H1 (cell line): Measurements from ENCODE around the gene ELP1. TPM values are rescaled to one million over a fixed set of nuclear protein-coding genes. Genes with fewer than 3 reads are reported as not detected.

Source experiments
- CTCF ChIA-PET: fragments of 300-600 bp; sonication (Branson Sonifier 250); formaldehyde crosslinking; loops from one replicate; lab custom pipeline; 2021; ENCODE audit not compliant: partially characterized antibody; lab: Charles Lee
- POLR2A ChIA-PET: fragments of 300-600 bp; sonication (Branson Sonifier 250); formaldehyde crosslinking; loops from one replicate; lab custom pipeline; 2021; ENCODE audit warnings: inconsistent platforms; ENCODE audit not compliant: partially characterized antibody; lab: Charles Lee
- DNase-seq, 2 experiments: peaks; one replicate each; pipeline versions ENCODE4 v3.0.0 to v3.0.0-alpha.2; 2010 to 2022; ENCODE audit warnings: low spot score in 2 of 2, low read depth in 1 of 2, mixed read lengths in 1 of 2
- FAIRE-seq: peaks from 2 replicates; lab custom pipeline; 2011; peaks lifted over from hg19 to GRCh38; lab: Jason Lieb, UNC
- H2AFZ ChIP-seq: 2 replicates; pipeline ENCODE4 v1.8.1; 2012; ENCODE audit warnings: low read length, inconsistent platforms
- H2AK5ac ChIP-seq: 2 replicates; pipeline ENCODE4 v1.6.1; 2013; ENCODE audit warnings: low read depth, low read length
- H2BK120ac ChIP-seq: replicated peaks from 2 replicates; pipeline ENCODE3; 2013; ENCODE audit warnings: low read depth, low read length, inconsistent platforms
- H2BK12ac ChIP-seq: 2 replicates; pipeline ENCODE4 v1.6.1; 2013; ENCODE audit warnings: low read depth, low read length
- H2BK15ac ChIP-seq: 2 replicates; pipeline ENCODE4 v1.6.1; 2013; ENCODE audit warnings: low read length
- H2BK20ac ChIP-seq: 2 replicates; pipeline ENCODE4 v1.6.1; 2013; ENCODE audit warnings: low read length
- H2BK5ac ChIP-seq: 2 replicates; pipeline ENCODE4 v1.6.1; 2013; ENCODE audit warnings: low read depth, low read length
- H3K14ac ChIP-seq: 2 replicates; pipeline ENCODE4 v1.6.1; 2013; ENCODE audit warnings: inconsistent platforms; ENCODE audit not compliant: insufficient read length
- H3K18ac ChIP-seq: 2 replicates; pipeline ENCODE4 v1.6.1; 2013; ENCODE audit warnings: low read length; ENCODE audit errors: extremely low read depth
- H3K23ac ChIP-seq: 2 replicates; pipeline ENCODE4 v1.6.1; 2013; ENCODE audit warnings: inconsistent platforms; ENCODE audit not compliant: insufficient read length
- H3K23me2 ChIP-seq: 2 replicates; pipeline ENCODE4 v1.6.1; 2013; ENCODE audit warnings: low read depth, low read length
- H3K27ac ChIP-seq: 2 replicates; pipeline ENCODE4 v1.6.1; 2011; ENCODE audit warnings: low read depth, low read length, inconsistent platforms
- H3K27me3 ChIP-seq, 4 experiments: replicated peaks in 1 of 4; 1 replicate in 1 of 4; 2 replicates in 3 of 4; pipeline versions ENCODE4 v1.6.1 to v1.8.1; 2011 to 2013; ENCODE audit warnings: low read length in 3 of 4, mild to moderate bottlenecking in 3 of 4, inconsistent platforms in 2 of 4, mixed read lengths in 2 of 4, moderate library complexity in 1 of 4; ENCODE audit not compliant: control insufficient read depth in 3 of 4, insufficient read depth in 3 of 4; ENCODE audit errors: extremely low read depth in 1 of 4
- H3K36me3 ChIP-seq, 4 experiments: 2 replicates each; pipeline versions ENCODE4 v1.6.1 to v1.8.1; 2011 to 2013; ENCODE audit warnings: mild to moderate bottlenecking in 4 of 4, low read length in 3 of 4, moderate library complexity in 2 of 4, control low read depth in 1 of 4, inconsistent platforms in 1 of 4; ENCODE audit not compliant: insufficient read depth in 4 of 4, control insufficient read depth in 2 of 4
- H3K4ac ChIP-seq: replicated peaks from 2 replicates; pipeline ENCODE3; 2013; ENCODE audit warnings: low read length, low read depth, mixed read lengths, inconsistent platforms; ENCODE audit not compliant: insufficient read length
- H3K4me1 ChIP-seq, 4 experiments: replicated peaks in 1 of 4; 1 replicate in 1 of 4; 2 replicates in 3 of 4; pipeline versions ENCODE4 v1.6.1 to v1.8.1; 2011 to 2013; ENCODE audit warnings: low read length in 3 of 4, inconsistent platforms in 2 of 4, mixed read lengths in 1 of 4; ENCODE audit not compliant: insufficient read depth in 4 of 4, control insufficient read depth in 3 of 4
- H3K4me2 ChIP-seq, 2 experiments: 2 replicates each; pipeline versions ENCODE4 v1.6.1 to v1.8.1; 2011 to 2013; ENCODE audit warnings: low read depth in 2 of 2, low read length in 2 of 2, control low read depth in 1 of 2, inconsistent platforms in 1 of 2, mild to moderate bottlenecking in 1 of 2; ENCODE audit not compliant: insufficient read depth in 1 of 2
- H3K4me3 ChIP-seq, 4 experiments: fragments of 200-600, 300-600 bp in 1 of 4; sonication (generic), shearing (Covaris generic), sonication (Bioruptor Twin) in 1 of 4; 2 replicates each; pipeline versions ENCODE4 v1.5.1 to v1.8.1; 2011 to 2016; ENCODE audit warnings: low read length in 4 of 4, low read depth in 3 of 4, control low read depth in 2 of 4, inconsistent platforms in 2 of 4, mild to moderate bottlenecking in 2 of 4, mixed read lengths in 1 of 4, moderate library complexity in 1 of 4; ENCODE audit not compliant: insufficient read depth in 2 of 4; ENCODE audit errors: extremely low read depth in 1 of 4
- H3K56ac ChIP-seq: replicated peaks from 2 replicates; pipeline ENCODE3; 2013; ENCODE audit warnings: low read depth, mild to moderate bottlenecking, mixed read lengths, low read length, inconsistent platforms; ENCODE audit not compliant: insufficient read length
- H3K79me1 ChIP-seq: 2 replicates; pipeline ENCODE4 v1.6.1; 2013; ENCODE audit warnings: low read depth, low read length, control low read depth
- H3K79me2 ChIP-seq, 2 experiments: 2 replicates each; pipeline versions ENCODE4 v1.6.1 to v1.8.1; 2012 to 2013; ENCODE audit warnings: low read length in 2 of 2, mild to moderate bottlenecking in 2 of 2, inconsistent platforms in 1 of 2; ENCODE audit not compliant: insufficient read depth in 2 of 2, control insufficient read depth in 1 of 2
- H3K9ac ChIP-seq, 4 experiments: replicated peaks in 1 of 4; 1 replicate in 1 of 4; 2 replicates in 3 of 4; pipeline versions ENCODE4 v1.6.1 to v1.8.1; 2011 to 2013; ENCODE audit warnings: low read depth in 3 of 4, low read length in 3 of 4, control low read depth in 2 of 4, mild to moderate bottlenecking in 2 of 4, moderate library complexity in 2 of 4, inconsistent platforms in 1 of 4; ENCODE audit errors: extremely low read depth in 1 of 4
- H3K9me3 ChIP-seq, 2 experiments: 2 replicates each; pipeline versions ENCODE4 v1.6.1 to v1.8.1; 2012 to 2013; ENCODE audit warnings: mild to moderate bottlenecking in 2 of 2, moderate library complexity in 2 of 2, control low read depth in 1 of 2, inconsistent platforms in 1 of 2, low read depth in 1 of 2, low read length in 1 of 2, mixed read lengths in 1 of 2; ENCODE audit not compliant: insufficient read depth in 2 of 2
- H4K20me1 ChIP-seq, 2 experiments: replicated peaks in 1 of 2; 2 replicates each; pipeline versions ENCODE3 to v1.8.1; 2011 to 2013; ENCODE audit warnings: inconsistent platforms in 2 of 2, low read length in 2 of 2, mild to moderate bottlenecking in 1 of 2; ENCODE audit not compliant: insufficient read depth in 2 of 2, control insufficient read depth in 1 of 2
- H4K5ac ChIP-seq: 2 replicates; pipeline ENCODE4 v1.6.1; 2013; ENCODE audit warnings: low read length, low read depth, mixed read lengths, inconsistent platforms; ENCODE audit not compliant: insufficient read length
- H4K8ac ChIP-seq: 2 replicates; pipeline ENCODE4 v1.8.0; 2013; ENCODE audit warnings: mild to moderate bottlenecking, moderate library complexity, low read length, inconsistent platforms; ENCODE audit not compliant: insufficient read depth; ENCODE audit errors: extremely low read depth
- H4K91ac ChIP-seq: replicated peaks from 2 replicates; pipeline ENCODE3; 2013; ENCODE audit warnings: low read length, mixed read lengths, inconsistent platforms; ENCODE audit not compliant: insufficient read length
- BCL11A ChIP-seq, 2 experiments: IDR thresholded peaks; one replicate each; pipeline ENCODE4 v1.6.1; 2011; ENCODE audit warnings: low read depth in 2 of 2, low read length in 2 of 2, mild to moderate bottlenecking in 2 of 2
- EZH2 ChIP-seq: fragments of 200-600 bp; sonication (generic); IDR thresholded peaks from 2 replicates; pipeline ENCODE4 v1.7.1; 2012; ENCODE audit warnings: low read depth, mild to moderate bottlenecking, moderate library complexity, low read length, inconsistent platforms; ENCODE audit not compliant: severe bottlenecking
- HDAC6 ChIP-seq: IDR thresholded peaks from one replicate; pipeline ENCODE4 v1.7.1; 2012; ENCODE audit warnings: low read depth, mild to moderate bottlenecking, inconsistent platforms, low read length, moderate library complexity
- KDM4A ChIP-seq: IDR thresholded peaks from one replicate; pipeline ENCODE4 v1.7.1; 2012; ENCODE audit warnings: low read depth, mild to moderate bottlenecking, moderate library complexity, low read length, inconsistent platforms; ENCODE audit not compliant: severe bottlenecking
- NRF1 ChIP-seq: IDR thresholded peaks from 2 replicates; pipeline ENCODE4 v1.6.1; 2011; ENCODE audit warnings: mild to moderate bottlenecking, low read depth, low read length, improper control_type of control experiment
- POLR2A ChIP-seq, 2 experiments: IDR thresholded peaks; 1 replicate in 1 of 2; 2 replicates in 1 of 2; pipeline ENCODE4 v1.6.1; 2011; ENCODE audit warnings: low read depth in 2 of 2, low read length in 2 of 2, mild to moderate bottlenecking in 2 of 2; ENCODE audit errors: control extremely low read depth in 1 of 2
- POU5F1 ChIP-seq: IDR thresholded peaks from 2 replicates; pipeline ENCODE4 v1.6.1; 2011; ENCODE audit warnings: low read depth, mild to moderate bottlenecking, low read length, moderate library complexity
- SUZ12 ChIP-seq: fragments of 200-600 bp; sonication (generic); IDR thresholded peaks from 2 replicates; pipeline ENCODE4 v1.6.1; 2012; ENCODE audit warnings: mild to moderate bottlenecking, inconsistent platforms, low read length, moderate library complexity, mixed read lengths
- TEAD4 ChIP-seq: IDR thresholded peaks from 2 replicates; pipeline ENCODE4 v1.6.1; 2012; ENCODE audit warnings: low read depth, low read length, inconsistent platforms, mixed read lengths
- WGBS, 2 experiments: shearing (Covaris generic) in 1 of 2; methylation state at CpG; one replicate each; pipeline versions ENCODE4 v1.1.6 to v1.1.7; 2013 to 2015; ENCODE audit warnings: low lambda C conversion rate in 2 of 2, mixed read lengths in 2 of 2, inconsistent platforms in 1 of 2, low coverage in 1 of 2, missing lambda C conversion rate in 1 of 2; ENCODE audit not compliant: insufficient replicate concordance in 2 of 2, insufficient coverage in 1 of 2, insufficient read length in 1 of 2; ENCODE audit errors: extremely low coverage in 1 of 2, missing lambda C conversion rate in 1 of 2; 5-methylcytosine and 5-hydroxymethylcytosine counted together
- polyA plus RNA-seq, 7 experiments: library from polyadenylated mRNA; depleted of rRNA in 3 of 7; stranded (reverse) in 5 of 7; unstranded in 2 of 7; fragments of >200 nt in 5 of 7; fragments of 200-250 nt in 2 of 7; gene quantifications; 1 replicate in 5 of 7; 2 replicates in 1 of 7; 4 replicates in 1 of 7; pipeline versions ENCODE4 v1.2.1 to v1.2.3, GENCODE V29; 2011 to 2013; ENCODE audit warnings: missing spikeins in 2 of 7, mixed read lengths in 2 of 7
- total RNA-seq: library from RNA; stranded (reverse); fragmentation: NEBNext Ultra II Directional; extraction: Animal tissue kit (Norgen Biotek cat#: 25700); gene quantifications from 2 replicates; pipeline ENCODE4 v1.2.1, GENCODE V29; 2021
- TF ChIP-seq, protein P1 (sequence below), 3 experiments: IDR thresholded peaks; 1 replicate in 2 of 3; 2 replicates in 1 of 3; pipeline versions ENCODE4 v1.5.1 to v1.6.1; 2011; ENCODE audit warnings: low read length in 3 of 3, mild to moderate bottlenecking in 3 of 3, inconsistent platforms in 2 of 3, low read depth in 1 of 3, moderate library complexity in 1 of 3; ENCODE audit not compliant: insufficient read depth in 1 of 3; ENCODE audit errors: control extremely low read depth in 1 of 3

Gene ELP1
- total and polyA plus RNA-seq, 2 of the 8 experiments (the other 6 are each of a cell fraction or from before 2014, with no cell fraction given) = 13.9 to 31.3 TPM

DNA sequence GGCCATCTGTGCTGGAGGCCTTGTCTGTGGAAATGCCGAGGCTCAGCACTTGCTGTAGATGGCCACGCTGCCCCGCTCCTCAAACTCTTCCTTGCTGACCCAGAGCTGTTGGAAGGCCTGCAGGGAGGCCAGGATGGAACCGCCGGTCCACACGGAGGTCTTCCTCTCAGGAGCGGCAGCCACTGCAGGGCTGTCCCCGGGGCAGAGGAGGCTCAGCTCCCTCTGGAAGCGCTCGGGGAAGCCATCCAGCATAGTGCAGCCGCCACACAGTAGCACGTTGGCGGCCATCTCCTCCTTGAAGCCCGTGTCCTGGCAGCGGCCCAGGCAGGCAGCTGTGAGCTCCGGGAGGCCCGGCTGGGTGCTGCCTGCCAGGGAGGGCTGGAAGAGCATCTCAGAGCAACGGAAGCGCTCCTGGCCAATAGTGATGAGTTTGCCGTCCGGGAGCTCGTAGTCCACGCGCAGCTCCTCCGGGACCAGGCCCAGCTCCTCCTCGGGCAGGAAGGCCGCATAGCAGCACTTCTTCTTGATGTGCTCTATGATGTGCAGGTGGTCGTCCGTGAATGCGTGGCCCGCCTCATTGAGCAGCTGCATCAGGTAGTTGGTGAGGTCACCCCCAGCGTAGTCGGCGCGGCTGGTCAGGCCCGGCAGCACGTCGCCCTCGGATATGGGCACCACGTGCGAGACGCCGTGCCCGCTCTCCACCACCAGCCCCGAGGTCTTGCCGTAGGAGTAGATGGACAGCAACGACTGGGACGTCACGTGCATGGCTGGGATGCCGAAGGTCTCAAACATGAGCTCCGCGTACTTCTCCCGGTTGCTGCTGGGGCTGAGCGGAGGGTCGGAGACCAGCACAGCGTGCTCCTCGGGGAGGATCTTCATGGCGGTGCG, 79.0 kb downstream of the ELP1 start:
- Histone ChIP-seq H4K20me1 (no peaks in the 10 kb centered on the region), H2BK20ac (no peak overlapping the region), H3K79me2 (no peaks in the 10 kb centered on the region), H2AFZ (no peak overlapping the region), H4K91ac (no peak overlapping the region), H3K4ac (no peak overlapping the region), H2AK5ac (no peak overlapping the region), H3K14ac (no peak overlapping the region), H3K9ac (no peak overlapping the region), H4K8ac (peak overlapping the region; percentile 77), H2BK12ac (no peak overlapping the region), H3K4me3 (no peak overlapping the region), H3K27ac (no peak overlapping the region), H3K23ac (no peak overlapping the region), H3K4me2 (no peak overlapping the region), H3K9me3 (no peaks in the 10 kb centered on the region), H3K23me2 (no peaks in the 10 kb centered on the region), H3K79me1 (no peaks in the 10 kb centered on the region), H3K18ac (no peak overlapping the region), H2BK120ac (no peak overlapping the region), H4K5ac (no peak overlapping the region), H3K56ac (no peak overlapping the region), H2BK5ac (no peak overlapping the region), H2BK15ac (no peak overlapping the region), H3K27me3 (no peaks in the 10 kb centered on the region), H3K36me3 (no peaks in the 10 kb centered on the region), H3K4me1 (no peaks in the 10 kb centered on the region)
- CTCF ChIA-PET = interaction anchor here (0.6 to 1.5 kb wide), 8 partner anchors 10 to 84 kb away, joined by 3 to 4 read pairs (median 3); no protein-coding TSS in a partner anchor
- DNase-seq (no peak), FAIRE-seq (no peak)
- WGBS, 2 experiments = 91% methylated on average over 57 of the region's 59 CpGs; no CpG with 5 or more reads in 1 of the 2 experiments
- POLR2A ChIA-PET = interaction anchor here (0.6 kb wide), 1 partner anchor 213 kb away, joined by 4 read pairs; no protein-coding TSS in a partner anchor
- TF ChIP-seq, protein P1, sequence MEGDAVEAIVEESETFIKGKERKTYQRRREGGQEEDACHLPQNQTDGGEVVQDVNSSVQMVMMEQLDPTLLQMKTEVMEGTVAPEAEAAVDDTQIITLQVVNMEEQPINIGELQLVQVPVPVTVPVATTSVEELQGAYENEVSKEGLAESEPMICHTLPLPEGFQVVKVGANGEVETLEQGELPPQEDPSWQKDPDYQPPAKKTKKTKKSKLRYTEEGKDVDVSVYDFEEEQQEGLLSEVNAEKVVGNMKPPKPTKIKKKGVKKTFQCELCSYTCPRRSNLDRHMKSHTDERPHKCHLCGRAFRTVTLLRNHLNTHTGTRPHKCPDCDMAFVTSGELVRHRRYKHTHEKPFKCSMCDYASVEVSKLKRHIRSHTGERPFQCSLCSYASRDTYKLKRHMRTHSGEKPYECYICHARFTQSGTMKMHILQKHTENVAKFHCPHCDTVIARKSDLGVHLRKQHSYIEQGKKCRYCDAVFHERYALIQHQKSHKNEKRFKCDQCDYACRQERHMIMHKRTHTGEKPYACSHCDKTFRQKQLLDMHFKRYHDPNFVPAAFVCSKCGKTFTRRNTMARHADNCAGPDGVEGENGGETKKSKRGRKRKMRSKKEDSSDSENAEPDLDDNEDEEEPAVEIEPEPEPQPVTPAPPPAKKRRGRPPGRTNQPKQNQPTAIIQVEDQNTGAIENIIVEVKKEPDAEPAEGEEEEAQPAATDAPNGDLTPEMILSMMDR (IDR thresholded peaks at IDR 0.05; ENCODE audit: control extremely low read depth in 1 of 3, insufficient read depth in 1 of 3, low read depth in 1 of 3, low read length in 3 of 3) = no peak
- no peak for TF ChIP-seq HDAC6
- TF ChIP-seq POU5F1 = no peak
- TF ChIP-seq EZH2 = no peak
- TF ChIP-seq TEAD4 = no peak
- no peak for TF ChIP-seq NRF1
- TF ChIP-seq KDM4A = no peak
- no peak for TF ChIP-seq POLR2A (IDR thresholded peaks at IDR 0.05; ENCODE audit: control extremely low read depth in 1 of 2, low read depth in 2 of 2, low read length in 2 of 2)
- no peak for TF ChIP-seq BCL11A (IDR thresholded peaks at IDR 0.05; ENCODE audit: low read depth in 2 of 2, low read length in 2 of 2)
- TF ChIP-seq SUZ12 = no peak
